GM10266 (cell line): ENCODE measurements around the gene AIP.
A peak's percentile ranks its signal among the peaks of the same experiment; 100 is the strongest.

ENCODE experiments used
- DNase-seq: peaks from one replicate; pipeline ENCODE4 v3.0.0; 2012; ENCODE audit errors: extremely low spot score
- TF ChIP-seq, protein P1 (sequence below): IDR thresholded peaks from 2 replicates; pipeline ENCODE4 v1.5.1; 2012; ENCODE audit warnings: mild to moderate bottlenecking, low read depth; ENCODE audit not compliant: control insufficient read depth, insufficient read depth; ENCODE audit errors: missing control alignments

AIP gene

DNA sequence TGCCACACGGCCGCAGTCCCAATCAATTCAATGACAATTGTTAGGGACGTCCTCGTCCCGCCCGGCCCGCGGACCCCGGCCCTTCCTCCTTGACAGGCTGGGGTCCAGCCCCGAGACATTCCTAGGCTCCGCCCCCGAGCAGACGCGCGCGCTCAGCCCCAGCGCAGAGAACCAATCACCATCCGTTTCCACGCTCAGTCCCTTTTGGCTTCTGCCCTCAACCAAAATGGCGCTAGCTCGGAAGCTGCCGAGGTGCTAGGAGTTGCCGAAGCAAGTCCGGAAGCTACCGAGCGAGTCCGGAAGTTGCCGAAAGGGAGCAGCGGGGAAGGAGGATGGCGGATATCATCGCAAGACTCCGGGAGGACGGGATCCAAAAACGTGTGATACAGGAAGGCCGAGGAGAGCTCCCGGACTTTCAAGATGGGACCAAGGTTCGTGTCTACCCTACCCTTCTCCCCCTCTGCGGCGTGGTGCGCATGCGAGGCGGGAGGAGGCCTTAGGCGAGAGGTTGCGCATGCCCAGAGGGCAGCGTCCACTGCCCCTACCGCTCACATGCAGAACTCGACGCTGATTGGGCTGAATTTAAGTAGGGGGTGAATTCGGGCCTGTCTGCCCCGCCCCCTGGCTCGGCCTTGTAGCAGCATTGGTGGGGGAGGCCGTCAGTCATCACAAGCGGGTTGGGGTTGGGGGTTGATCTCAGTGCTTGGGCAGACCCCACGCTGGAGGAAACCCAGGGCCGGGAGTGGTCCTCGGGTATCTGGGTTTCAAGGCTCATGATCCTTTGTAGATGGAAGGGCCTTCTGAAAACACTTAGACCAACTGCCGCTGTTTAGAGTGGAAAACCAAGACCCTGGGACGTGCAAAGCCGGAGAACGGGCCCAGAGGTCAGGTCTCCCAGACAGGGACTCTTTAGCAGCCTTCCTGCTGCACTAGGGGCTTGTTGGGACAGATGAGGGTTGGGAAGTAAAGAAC is at the start of gene AIP:
TSS of gene AIP (plus strand) at position 200 of the 972 bp plus-strand sequence. CDS start at position 333, 133 bp downstream.
- TF ChIP-seq, protein P1, sequence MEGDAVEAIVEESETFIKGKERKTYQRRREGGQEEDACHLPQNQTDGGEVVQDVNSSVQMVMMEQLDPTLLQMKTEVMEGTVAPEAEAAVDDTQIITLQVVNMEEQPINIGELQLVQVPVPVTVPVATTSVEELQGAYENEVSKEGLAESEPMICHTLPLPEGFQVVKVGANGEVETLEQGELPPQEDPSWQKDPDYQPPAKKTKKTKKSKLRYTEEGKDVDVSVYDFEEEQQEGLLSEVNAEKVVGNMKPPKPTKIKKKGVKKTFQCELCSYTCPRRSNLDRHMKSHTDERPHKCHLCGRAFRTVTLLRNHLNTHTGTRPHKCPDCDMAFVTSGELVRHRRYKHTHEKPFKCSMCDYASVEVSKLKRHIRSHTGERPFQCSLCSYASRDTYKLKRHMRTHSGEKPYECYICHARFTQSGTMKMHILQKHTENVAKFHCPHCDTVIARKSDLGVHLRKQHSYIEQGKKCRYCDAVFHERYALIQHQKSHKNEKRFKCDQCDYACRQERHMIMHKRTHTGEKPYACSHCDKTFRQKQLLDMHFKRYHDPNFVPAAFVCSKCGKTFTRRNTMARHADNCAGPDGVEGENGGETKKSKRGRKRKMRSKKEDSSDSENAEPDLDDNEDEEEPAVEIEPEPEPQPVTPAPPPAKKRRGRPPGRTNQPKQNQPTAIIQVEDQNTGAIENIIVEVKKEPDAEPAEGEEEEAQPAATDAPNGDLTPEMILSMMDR = no peak
- DNase-seq = peak; percentile 94

DNA sequence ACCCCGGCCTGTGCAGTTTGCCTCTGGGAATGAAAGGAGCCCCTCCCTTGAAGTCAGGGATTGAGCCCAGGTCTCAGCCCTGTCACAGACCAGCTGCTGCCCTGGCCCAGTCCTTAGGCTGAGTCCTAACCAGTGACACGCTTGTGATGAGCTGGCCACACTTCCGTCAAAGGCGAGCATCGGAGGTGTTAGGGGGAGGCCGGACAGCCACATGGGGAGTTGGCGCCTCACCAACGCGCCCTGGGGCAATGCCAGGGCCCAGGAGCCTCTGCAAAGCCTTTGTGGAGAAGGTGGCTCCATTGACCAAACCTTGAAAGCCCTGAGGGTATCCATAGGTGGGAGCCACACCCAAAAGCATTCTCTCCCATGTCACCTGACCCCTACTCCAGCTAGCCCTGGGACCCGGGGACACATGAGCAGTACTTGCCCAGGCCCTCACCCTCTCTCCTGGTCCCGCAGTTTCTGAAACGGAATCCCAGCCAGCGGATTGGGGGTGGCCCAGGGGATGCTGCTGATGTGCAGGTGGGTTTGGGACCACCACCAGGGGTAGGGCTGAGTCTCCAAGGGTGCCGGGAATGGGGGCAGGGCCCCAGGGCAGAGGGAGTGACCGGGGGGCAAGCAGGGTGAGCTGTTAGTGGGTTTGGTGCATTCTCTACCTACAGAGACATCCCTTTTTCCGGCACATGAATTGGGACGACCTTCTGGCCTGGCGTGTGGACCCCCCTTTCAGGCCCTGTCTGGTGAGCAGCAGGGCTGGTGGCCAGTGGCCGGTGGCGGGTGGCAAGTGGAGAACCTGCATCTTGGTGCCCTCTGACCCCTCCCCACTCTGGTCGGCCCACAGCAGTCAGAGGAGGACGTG is 49.1 kb upstream of the AIP start:
- TF ChIP-seq, protein P1 = no peak
- no peak for DNase-seq

DNA sequence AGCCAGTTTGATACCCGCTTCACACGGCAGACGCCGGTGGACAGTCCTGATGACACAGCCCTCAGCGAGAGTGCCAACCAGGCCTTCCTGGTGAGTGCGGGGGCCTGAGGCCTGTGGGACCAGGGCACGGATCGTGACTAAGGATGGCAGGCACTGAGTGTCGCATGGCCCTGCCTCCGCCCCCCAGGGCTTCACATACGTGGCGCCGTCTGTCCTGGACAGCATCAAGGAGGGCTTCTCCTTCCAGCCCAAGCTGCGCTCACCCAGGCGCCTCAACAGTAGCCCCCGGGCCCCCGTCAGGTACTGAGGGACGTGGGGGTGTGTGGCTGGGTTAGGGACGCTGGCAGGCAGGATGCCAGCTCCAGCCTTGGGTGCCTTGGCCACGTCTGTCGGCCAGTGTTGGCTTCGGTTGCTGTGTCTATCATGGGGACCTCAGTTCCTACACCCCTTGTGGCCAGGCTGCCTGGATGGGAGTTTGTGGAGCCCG is 48.4 kb upstream of the AIP start:
- no peak for DNase-seq
- TF ChIP-seq, protein P1 = no peak

DNA sequence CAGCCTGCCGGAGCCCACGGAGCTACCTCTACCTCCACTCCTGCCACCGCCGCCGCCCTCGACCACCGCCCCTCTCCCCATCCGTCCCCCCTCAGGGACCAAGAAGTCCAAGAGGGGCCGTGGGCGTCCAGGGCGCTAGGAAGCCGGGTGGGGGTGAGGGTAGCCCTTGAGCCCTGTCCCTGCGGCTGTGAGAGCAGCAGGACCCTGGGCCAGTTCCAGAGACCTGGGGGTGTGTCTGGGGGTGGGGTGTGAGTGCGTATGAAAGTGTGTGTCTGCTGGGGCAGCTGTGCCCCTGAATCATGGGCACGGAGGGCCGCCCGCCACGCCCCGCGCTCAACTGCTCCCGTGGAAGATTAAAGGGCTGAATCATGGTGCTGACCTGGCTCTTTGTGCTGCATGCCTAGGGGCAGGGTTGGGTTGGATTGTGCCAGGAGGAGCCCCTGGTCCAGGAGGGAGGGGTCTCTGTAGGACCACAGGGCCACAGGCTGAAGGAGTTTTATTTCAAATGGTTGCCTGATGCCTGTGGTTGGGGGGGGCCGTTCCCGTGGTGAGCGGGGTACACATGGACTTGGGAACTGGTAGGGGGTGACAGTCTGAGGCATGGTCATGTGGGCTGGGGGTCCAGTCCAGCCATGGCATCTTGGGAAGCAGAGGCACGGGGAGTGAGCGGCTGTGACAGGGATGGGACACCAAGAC is 47.6 kb upstream of the AIP start:
- no peak for DNase-seq
- TF ChIP-seq, protein P1 = no peak

DNA sequence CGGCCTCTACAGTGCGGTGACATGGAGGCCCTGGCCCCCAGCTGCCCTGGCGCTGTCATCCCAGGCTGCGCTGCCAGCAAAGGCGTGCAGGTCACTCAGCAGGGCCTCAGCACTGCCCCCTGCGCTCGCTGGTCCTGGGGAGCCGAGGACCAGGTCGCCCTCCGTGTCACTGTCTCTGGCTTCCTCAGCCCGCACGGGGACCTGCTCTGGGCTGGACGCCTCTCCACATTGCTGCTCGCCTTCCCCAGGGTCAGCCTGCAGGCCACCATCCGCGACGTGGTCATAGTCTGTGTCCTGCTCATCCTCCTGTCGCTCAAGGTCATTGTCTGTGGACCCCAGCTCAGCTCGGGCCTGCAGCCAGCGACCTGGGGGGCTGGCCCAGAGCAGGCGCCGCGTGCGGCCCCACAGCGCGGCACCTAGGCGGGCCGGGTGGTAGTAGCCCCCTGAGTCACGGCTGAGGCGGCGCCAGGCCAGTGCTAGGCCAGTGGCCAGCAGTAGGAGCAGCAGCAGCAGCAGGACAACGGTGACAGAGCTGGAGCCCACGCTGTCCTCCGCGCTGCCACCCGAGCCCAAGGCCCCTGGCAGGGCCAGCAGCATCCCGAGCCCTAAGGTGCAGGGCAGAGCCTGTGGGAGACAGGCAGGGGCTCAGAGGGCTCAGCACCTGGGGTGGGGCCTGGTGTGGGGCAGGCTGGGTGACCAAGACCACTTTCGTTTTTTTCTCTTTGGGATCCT is 46.9 kb upstream of the AIP start:
- DNase-seq = no peak
- TF ChIP-seq, protein P1 = no peak

DNA sequence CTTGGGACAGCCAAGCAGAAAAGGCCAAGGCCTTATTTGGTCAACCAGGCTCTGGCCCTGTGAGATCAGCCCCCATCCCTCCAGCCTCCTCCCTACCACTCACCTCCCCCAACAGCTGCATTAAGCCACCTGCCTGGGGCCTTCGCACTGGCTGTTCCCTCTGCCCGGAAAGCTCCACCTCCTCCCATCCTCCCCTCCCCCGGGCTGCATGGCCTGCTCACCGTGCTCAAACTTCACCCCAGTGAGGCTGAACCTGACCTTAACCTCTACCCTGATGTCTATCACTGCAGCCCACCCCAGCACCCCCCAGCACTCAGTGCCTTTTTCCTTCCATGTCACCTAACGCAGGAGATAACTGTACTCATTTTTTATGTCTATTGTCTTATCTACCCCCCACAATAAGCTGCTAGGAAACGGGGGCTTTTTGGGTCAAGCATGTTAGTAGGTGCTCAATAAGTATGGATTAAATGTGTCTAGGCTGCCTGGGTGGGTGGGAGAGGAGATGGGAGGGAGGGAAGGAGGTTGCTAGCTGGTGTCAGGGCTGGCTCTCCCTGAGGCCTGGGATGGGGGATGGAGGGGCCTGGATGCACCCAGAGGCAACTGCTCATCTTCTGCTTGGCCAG is 46.3 kb upstream of the AIP start:
- peak; percentile 93 for DNase-seq
- TF ChIP-seq, protein P1 = no peak
